OCI-LY3 (cell line): ENCODE measurements around the gene WWOX.

Source experiments
- H2AFZ ChIP-seq: fragments of 200-600, 300-600 bp; shearing (Covaris generic); 2 replicates; pipeline ENCODE4 v1.6.0; 2014; ENCODE audit warnings: antibody characterized with exemption, low read depth, low read length
- H3K27ac ChIP-seq: fragments of 200-600, 300-600 bp; sonication (generic); 2 replicates; pipeline ENCODE4 v1.5.1; 2014; ENCODE audit warnings: mild to moderate bottlenecking, low read length, moderate library complexity, mixed read lengths
- H3K27me3 ChIP-seq: fragments of 200-600, 300-600 bp; sonication (generic); 2 replicates; pipeline ENCODE4 v1.6.1; 2014; ENCODE audit warnings: low read depth, low read length, mixed read lengths
- H3K36me3 ChIP-seq: fragments of 200-600, 300-600 bp; sonication (generic); replicated peaks from 2 replicates; pipeline ENCODE3; 2014; ENCODE audit warnings: low read depth, low read length, mixed read lengths
- H3K4me1 ChIP-seq: fragments of 300-600, 200-600 bp; sonication (generic); 2 replicates; pipeline ENCODE4 v1.6.1; 2014; ENCODE audit warnings: low read length, mixed read lengths
- H3K4me2 ChIP-seq: fragments of 200-600, 300-600 bp; sonication (generic); 2 replicates; pipeline ENCODE4 v1.6.1; 2014; ENCODE audit warnings: low read length, mixed read lengths
- H3K4me3 ChIP-seq: fragments of 300-600, 200-600 bp; sonication (generic); 2 replicates; pipeline ENCODE4 v1.5.1; 2014; ENCODE audit warnings: antibody characterized with exemption, mild to moderate bottlenecking, low read length, moderate library complexity
- H3K79me2 ChIP-seq: fragments of 300-600, 200-600 bp; shearing (Covaris generic); 2 replicates; pipeline ENCODE4 v1.6.1; 2014; ENCODE audit warnings: mild to moderate bottlenecking, low read length, mixed read lengths
- H3K9ac ChIP-seq: fragments of 300-600, 200-600 bp; shearing (Covaris generic); 2 replicates; pipeline ENCODE4 v1.6.0; 2014; ENCODE audit warnings: mild to moderate bottlenecking, low read length, moderate library complexity
- H3K9me3 ChIP-seq: fragments of 200-600, 300-600 bp; shearing (Covaris generic); 2 replicates; pipeline ENCODE4 v1.6.1; 2014; ENCODE audit warnings: low read length, mixed read lengths; ENCODE audit not compliant: insufficient read depth
- H4K20me1 ChIP-seq: fragments of 200-600, 300-600 bp; sonication (generic); 2 replicates; pipeline ENCODE4 v1.6.1; 2016; ENCODE audit warnings: low read length, mixed read lengths; ENCODE audit not compliant: insufficient read depth
- EZH2phosphoT487 ChIP-seq: fragments of 200-600 bp; shearing (Covaris generic); IDR thresholded peaks from 2 replicates; pipeline ENCODE4 v1.6.1; 2018; ENCODE audit warnings: antibody characterized with exemption, mixed run types, low read depth
- TF ChIP-seq, protein P1 (sequence below): fragments of 200-600, 300-600 bp; sonication (generic); IDR thresholded peaks from 2 replicates; pipeline ENCODE4 v1.5.1; 2014; ENCODE audit warnings: antibody characterized with exemption, low read length, low read depth

Gene WWOX

DNA sequence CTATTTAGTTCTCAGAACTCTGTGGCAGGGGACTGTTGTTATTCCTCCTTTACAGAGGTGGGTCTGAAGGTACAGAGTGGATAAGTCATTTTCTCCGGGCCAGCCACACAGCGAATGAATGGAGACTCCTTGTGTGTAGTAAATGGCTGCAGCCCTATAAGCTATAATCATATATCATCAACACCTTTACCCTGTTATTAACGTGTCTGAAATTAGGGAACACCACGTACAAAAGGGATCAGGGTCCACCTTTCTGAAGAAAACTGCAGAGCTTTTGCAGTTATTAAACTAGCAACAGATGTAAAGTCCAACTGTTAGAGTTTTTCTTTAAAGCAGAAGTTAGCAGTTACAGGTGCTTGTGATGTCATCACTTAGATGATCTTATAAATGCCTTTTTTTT, 804.4 kb downstream of the WWOX start:
- no peaks in the 10 kb centered on the region for H3K79me2 ChIP-seq
- H2AFZ ChIP-seq, result no peak overlapping the region
- no peak overlapping the region for H3K27ac ChIP-seq
- H3K36me3 ChIP-seq, result no peaks in the 10 kb centered on the region
- peaks cover 3% of the 10 kb centered on the region; the same call in 1 of the 2 replicates for H3K4me1 ChIP-seq
- no peak overlapping the region for H3K4me2 ChIP-seq
- H3K4me3 ChIP-seq, result no peak overlapping the region
- H4K20me1 ChIP-seq, result no peaks in the 10 kb centered on the region
- no peak overlapping the region for H3K9ac ChIP-seq
- TF ChIP-seq EZH2phosphoT487, result no peak
- TF ChIP-seq, protein P1, sequence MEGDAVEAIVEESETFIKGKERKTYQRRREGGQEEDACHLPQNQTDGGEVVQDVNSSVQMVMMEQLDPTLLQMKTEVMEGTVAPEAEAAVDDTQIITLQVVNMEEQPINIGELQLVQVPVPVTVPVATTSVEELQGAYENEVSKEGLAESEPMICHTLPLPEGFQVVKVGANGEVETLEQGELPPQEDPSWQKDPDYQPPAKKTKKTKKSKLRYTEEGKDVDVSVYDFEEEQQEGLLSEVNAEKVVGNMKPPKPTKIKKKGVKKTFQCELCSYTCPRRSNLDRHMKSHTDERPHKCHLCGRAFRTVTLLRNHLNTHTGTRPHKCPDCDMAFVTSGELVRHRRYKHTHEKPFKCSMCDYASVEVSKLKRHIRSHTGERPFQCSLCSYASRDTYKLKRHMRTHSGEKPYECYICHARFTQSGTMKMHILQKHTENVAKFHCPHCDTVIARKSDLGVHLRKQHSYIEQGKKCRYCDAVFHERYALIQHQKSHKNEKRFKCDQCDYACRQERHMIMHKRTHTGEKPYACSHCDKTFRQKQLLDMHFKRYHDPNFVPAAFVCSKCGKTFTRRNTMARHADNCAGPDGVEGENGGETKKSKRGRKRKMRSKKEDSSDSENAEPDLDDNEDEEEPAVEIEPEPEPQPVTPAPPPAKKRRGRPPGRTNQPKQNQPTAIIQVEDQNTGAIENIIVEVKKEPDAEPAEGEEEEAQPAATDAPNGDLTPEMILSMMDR, result no peak
- H3K27me3 ChIP-seq, result 0 out of 2 replicates have a peak, but pooled peaks cover 3% of the 10 kb centered on the region
- H3K9me3 ChIP-seq, result no peaks in the 10 kb centered on the region

DNA sequence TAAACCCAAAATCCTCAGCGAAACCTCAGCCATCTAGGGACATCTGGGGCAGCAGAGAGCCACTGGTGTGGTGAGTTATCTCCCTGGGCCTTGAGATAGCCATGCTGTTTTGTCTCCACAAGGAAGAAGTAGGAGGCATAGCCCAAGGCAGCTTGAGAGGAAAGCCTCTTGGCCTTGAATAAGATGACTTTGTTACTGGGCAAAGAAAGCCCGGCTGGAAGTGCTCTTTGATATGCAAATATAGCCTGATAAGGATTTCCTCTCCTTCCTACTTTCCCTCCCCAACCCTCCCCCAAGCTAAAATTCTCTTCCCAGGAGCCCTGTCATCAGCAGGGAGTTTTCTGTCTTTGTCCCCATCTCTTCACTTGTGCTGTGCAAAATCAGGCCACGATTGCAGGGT, 806.7 kb downstream of the WWOX start:
- H3K9ac ChIP-seq, result no peak overlapping the region
- no peak overlapping the region for H3K27ac ChIP-seq
- H2AFZ ChIP-seq, result no peak overlapping the region
- H3K79me2 ChIP-seq, result no peaks in the 10 kb centered on the region
- H3K36me3 ChIP-seq, result no peaks in the 10 kb centered on the region
- TF ChIP-seq, protein P1, result no peak
- no peak for TF ChIP-seq EZH2phosphoT487
- no peaks in the 10 kb centered on the region for H3K9me3 ChIP-seq
- no peaks in the 10 kb centered on the region for H3K27me3 ChIP-seq
- no peaks in the 10 kb centered on the region for H3K4me1 ChIP-seq
- no peak overlapping the region for H3K4me2 ChIP-seq
- H4K20me1 ChIP-seq, result no peaks in the 10 kb centered on the region
- no peak overlapping the region for H3K4me3 ChIP-seq

DNA sequence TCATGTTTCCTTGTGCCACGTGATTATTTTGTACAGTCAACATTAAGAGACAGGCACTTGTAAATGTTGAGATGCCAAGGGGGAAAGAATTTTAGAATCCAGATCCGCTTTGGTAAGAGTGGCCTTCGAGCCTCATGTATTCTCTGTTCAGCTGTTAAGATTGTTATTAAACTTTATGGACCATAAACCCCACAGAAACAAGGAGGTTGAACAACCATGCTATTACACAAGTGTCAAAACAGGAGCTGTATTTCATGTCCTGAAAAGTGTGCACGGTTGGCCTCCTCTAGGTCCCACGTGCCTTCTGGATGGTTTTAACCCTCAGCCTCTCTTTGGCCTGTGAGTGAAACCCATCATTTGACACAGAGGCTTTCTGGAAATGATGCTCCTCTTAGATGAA, 809.8 kb downstream of the WWOX start:
- TF ChIP-seq, protein P1, result no peak
- TF ChIP-seq EZH2phosphoT487, result no peak
- Histone ChIP-seq H3K9ac (no peak overlapping the region), H3K4me1 (no peaks in the 10 kb centered on the region), H3K79me2 (no peaks in the 10 kb centered on the region), H3K27ac (no peak overlapping the region), H3K36me3 (no peaks in the 10 kb centered on the region), H2AFZ (no peak overlapping the region), H3K4me3 (no peak overlapping the region), H3K9me3 (no peaks in the 10 kb centered on the region), H3K27me3 (no peaks in the 10 kb centered on the region), H3K4me2 (no peak overlapping the region), H4K20me1 (no peaks in the 10 kb centered on the region)

DNA sequence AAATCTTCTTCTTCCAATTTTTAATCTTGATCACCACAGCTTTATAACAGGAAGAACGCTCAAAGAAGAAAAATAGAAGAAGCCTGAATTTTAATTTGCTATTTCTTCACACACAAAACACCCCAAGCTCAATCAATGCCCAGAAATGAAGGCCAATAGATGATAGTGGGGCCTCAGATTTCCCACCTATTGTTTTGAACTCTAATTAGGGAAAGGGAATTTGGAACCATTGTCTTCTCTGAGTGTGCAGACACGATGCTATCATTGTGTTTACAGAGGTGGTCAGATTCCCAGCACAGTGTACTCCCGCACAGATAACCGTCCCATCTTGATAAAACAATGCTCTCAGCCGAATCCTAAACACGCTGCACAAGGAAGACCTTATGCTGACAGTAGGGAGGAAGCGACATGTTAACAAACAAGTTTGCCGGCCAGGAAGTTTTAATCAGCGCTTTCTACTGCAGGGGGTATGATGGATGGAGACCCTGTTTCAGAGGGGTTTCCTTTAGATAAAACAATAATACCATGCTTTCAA, 816.4 kb downstream of the WWOX start:
- Histone ChIP-seq H3K27me3 (no peaks in the 10 kb centered on the region), H3K36me3 (no peaks in the 10 kb centered on the region), H4K20me1 (no peaks in the 10 kb centered on the region), H3K27ac (no peak overlapping the region), H3K79me2 (no peaks in the 10 kb centered on the region), H3K9ac (no peak overlapping the region), H2AFZ (no peak overlapping the region), H3K4me3 (no peak overlapping the region), H3K9me3 (no peaks in the 10 kb centered on the region), H3K4me1 (no peaks in the 10 kb centered on the region), H3K4me2 (no peak overlapping the region)
- TF ChIP-seq, protein P1, result no peak
- no peak for TF ChIP-seq EZH2phosphoT487
